ENCODE data around the gene ALK.

GRCh38 chr2:29162204-29162928 lies 759.0 kb downstream of the ALK start:
- no peak for TF ChIP-seq CTCF (IDR thresholded peaks at IDR 0.05; ENCODE audit: low read depth, low read length)
- no peak for TF ChIP-seq EZH2phosphoT487 (IDR thresholded peaks at IDR 0.05; ENCODE audit: low read depth)
